Loucy (cell line): ENCODE measurements around the gene COMMD8.

Experiments
- CTCF ChIP-seq: fragments of 200-600 bp; sonication (generic); conservative IDR thresholded peaks from 2 replicates; pipeline ENCODE4 v1.5.1; 2014; ENCODE audit warnings: mild to moderate bottlenecking, antibody characterized with exemption, low read length
- EZH2phosphoT487 ChIP-seq: fragments of 200-600 bp; IDR thresholded peaks from 2 replicates; pipeline ENCODE4 v1.6.1; 2018; ENCODE audit warnings: antibody characterized with exemption, mild to moderate bottlenecking, moderate library complexity, borderline replicate concordance

- TF ChIP-seq CTCF: no peak
- TF ChIP-seq EZH2phosphoT487: no peak
Observed at GRCh38 chr4:47415719-47416118, 47.8 kb downstream of the COMMD8 start.
